Measurements from ENCODE around the gene SPG7. TPM values are rescaled to one million over a fixed set of nuclear protein-coding genes. Genes with fewer than 3 reads are reported as not detected.

The SPG7 gene
- total RNA-seq, 1 experiment from 2014 or later, result 141 TPM

GRCh38 chr16:89560378-89561141, 52.4 kb downstream of the SPG7 start, which contains the start of gene RPL13 (continued):
- TF ChIP-seq AFF4 (CRISPR knock-in tag; IDR thresholded peaks at IDR 0.05; ENCODE audit: borderline replicate concordance) (no peak), ATF2 (CRISPR knock-in tag; IDR thresholded peaks at IDR 0.05; ENCODE audit: borderline replicate concordance, low read depth) (no peak), ZNF317 (CRISPR knock-in tag; IDR thresholded peaks at IDR 0.05; ENCODE audit: borderline replicate concordance, low read depth) (no peak), ZNF396 (CRISPR knock-in tag; IDR thresholded peaks at IDR 0.05; ENCODE audit: borderline replicate concordance) (no peak), RELA (CRISPR knock-in tag; IDR thresholded peaks at IDR 0.05; ENCODE audit: borderline replicate concordance) (0 out of 2 replicates have a peak, but pooled peaks have one; percentile 3), ZNF416 (CRISPR knock-in tag; IDR thresholded peaks at IDR 0.05) (peak; percentile 36; the same call in 1 of the 2 replicates), TCF7 (CRISPR knock-in tag; IDR thresholded peaks at IDR 0.05; ENCODE audit: low read depth) (no peak; the same call in 1 of the 2 replicates), ZNF423 (CRISPR knock-in tag; IDR thresholded peaks at IDR 0.05) (no peak), GRHL2 (CRISPR knock-in tag; IDR thresholded peaks at IDR 0.05; ENCODE audit: insufficient replicate concordance, severe bottlenecking) (no peak), PRDM15 (CRISPR knock-in tag; IDR thresholded peaks at IDR 0.05) (no peak), PRRX2 (CRISPR knock-in tag; IDR thresholded peaks at IDR 0.05) (no peak), STAT6 (CRISPR knock-in tag; conservative IDR thresholded peaks at IDR 0.05; ENCODE audit: low read depth) (no peak), ZNF263 (CRISPR knock-in tag; IDR thresholded peaks at IDR 0.05; ENCODE audit: low read depth) (no peak), SOX15 (CRISPR knock-in tag; IDR thresholded peaks at IDR 0.05) (no peak), GABPB1 (CRISPR knock-in tag; IDR thresholded peaks at IDR 0.05) (peak; percentile 76), FOXJ3 (CRISPR knock-in tag; IDR thresholded peaks at IDR 0.05; ENCODE audit: borderline replicate concordance) (no peak), E2F5 (CRISPR knock-in tag; IDR thresholded peaks at IDR 0.05) (peak; percentile 71; the same call in 1 of the 2 replicates), EMX1 (CRISPR knock-in tag; IDR thresholded peaks at IDR 0.05) (peak; percentile 83; the same call in 1 of the 2 replicates), ZNF671 (CRISPR knock-in tag; IDR thresholded peaks at IDR 0.05) (no peak), OVOL2 (CRISPR knock-in tag; IDR thresholded peaks at IDR 0.05; ENCODE audit: borderline replicate concordance) (no peak), CDX4 (CRISPR knock-in tag; IDR thresholded peaks at IDR 0.05; ENCODE audit: borderline replicate concordance) (no peak), ESRRA (CRISPR knock-in tag; IDR thresholded peaks at IDR 0.05; ENCODE audit: borderline replicate concordance) (no peak), ETV6 (CRISPR knock-in tag; IDR thresholded peaks at IDR 0.05) (peak; percentile 74)
- TF ChIP-seq, protein P1, sequence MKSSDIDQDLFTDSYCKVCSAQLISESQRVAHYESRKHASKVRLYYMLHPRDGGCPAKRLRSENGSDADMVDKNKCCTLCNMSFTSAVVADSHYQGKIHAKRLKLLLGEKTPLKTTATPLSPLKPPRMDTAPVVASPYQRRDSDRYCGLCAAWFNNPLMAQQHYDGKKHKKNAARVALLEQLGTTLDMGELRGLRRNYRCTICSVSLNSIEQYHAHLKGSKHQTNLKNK (CRISPR knock-in tag; IDR thresholded peaks at IDR 0.05), result peak; percentile 63; the same call in 1 of the 2 replicates

All from WTC11 (cell line).